Lower lobe of right lung (tissue), 2 donors: ENCODE measurements around the gene AKR1E2. TPM values are rescaled to one million over a fixed set of nuclear protein-coding genes. Genes with fewer than 3 reads are reported as not detected.
"Not testable (repeated sequence)": the region's sequence is repeated elsewhere in the genome, so short reads cannot be mapped to it uniquely, and the experiment has no call there.

Source experiments
- ATAC-seq, 2 donors: fragments of 200-7000 bp; cut with Tn5 transposase; one replicate each; pipeline ENCODE4 v1.9.1; 2020 to 2022; ENCODE audit warnings: mild to moderate bottlenecking in 2 of 2, moderate library complexity in 2 of 2
- DNase-seq: peaks from one replicate; pipeline ENCODE4 v3.0.0-alpha.2; 2020
- H3K27ac ChIP-seq: fragments of 200-600 bp; one replicate; pipeline ENCODE4 v1.8.0; 2022
- H3K27me3 ChIP-seq: fragments of 200-600 bp; one replicate; pipeline ENCODE4 v1.8.0; 2022; ENCODE audit warnings: low read depth
- H3K36me3 ChIP-seq: fragments of 200-600 bp; one replicate; pipeline ENCODE4 v1.8.0; 2022; ENCODE audit warnings: mild to moderate bottlenecking
- H3K4me1 ChIP-seq: fragments of 200-600 bp; one replicate; pipeline ENCODE4 v1.8.0; 2022
- H3K4me3 ChIP-seq: fragments of 200-600 bp; one replicate; pipeline ENCODE4 v1.8.0; 2022; ENCODE audit warnings: mild to moderate bottlenecking
- H3K9me3 ChIP-seq: fragments of 200-600 bp; one replicate; pipeline ENCODE4 v1.8.0; 2022
- CTCF ChIP-seq: fragments of 200-600 bp; IDR thresholded peaks from one replicate; pipeline ENCODE4 v1.8.0; 2022; ENCODE audit warnings: antibody characterized with exemption, mild to moderate bottlenecking
- intact Hi-C: fragments of 100-400 bp; cut with DNase I; formaldehyde crosslinking; loops from one replicate; pipeline ENCODE4 v1.11.0; 2022
- total RNA-seq: library from RNA; stranded (reverse); fragmentation: NEBNext Ultra II Directional; extraction: Animal tissue kit (Norgen Biotek cat#: 25700); gene quantifications from one replicate; pipeline ENCODE4 v1.2.1, GENCODE V29; 2021
- donor health status: DM: no; HTN: yes; CAD: no; lungs with severe emphysema.

The AKR1E2 gene
- total RNA-seq, 1 donor from 2014 or later, result 11.3 TPM

DNA sequence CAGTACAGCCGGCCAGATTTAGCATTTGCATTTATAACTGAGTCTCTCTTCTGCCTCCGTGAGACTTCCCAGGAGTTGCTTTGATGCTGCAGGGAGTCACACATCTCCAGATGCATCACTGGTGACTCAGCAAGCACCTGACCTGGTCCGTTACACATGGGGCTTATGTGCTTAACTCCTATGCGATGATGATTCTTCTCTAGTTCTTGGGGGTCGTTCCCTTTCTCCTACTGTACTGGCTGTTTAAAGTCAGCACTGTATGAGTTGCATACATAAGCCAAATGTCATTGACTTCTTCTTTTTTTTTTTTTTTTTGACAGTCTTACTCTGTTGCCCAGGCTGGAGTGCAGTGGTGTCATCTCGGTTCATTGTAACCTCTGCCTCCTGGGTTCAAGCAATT, 13.0 kb upstream of the AKR1E2 start:
- no peaks in the 10 kb centered on the region for H3K9me3 ChIP-seq
- H3K36me3 ChIP-seq, result no peaks in the 10 kb centered on the region
- ATAC-seq (peak in 1 of 2 donors; percentile 19), DNase-seq (no peak)
- no peak overlapping the region for H3K27ac ChIP-seq
- no peak for TF ChIP-seq CTCF
- H3K27me3 ChIP-seq, result no peaks in the 10 kb centered on the region
- peaks cover 3% of the 10 kb centered on the region for H3K4me1 ChIP-seq
- no peak overlapping the region for H3K4me3 ChIP-seq
- intact Hi-C loops, result no loop called here

- Histone ChIP-seq H3K36me3 (no peaks in the 10 kb centered on the region), H3K4me1 (peaks cover 3% of the 10 kb centered on the region), H3K4me3 (no peak overlapping the region), H3K27ac (no peak overlapping the region), H3K27me3 (no peaks in the 10 kb centered on the region), H3K9me3 (no peaks in the 10 kb centered on the region)
- TF ChIP-seq CTCF, result no peak
- no peak for ATAC-seq
- DNase-seq, result no peak
- intact Hi-C loops, result no loop called here
Measured at GRCh38 chr10:4813496-4813895, 12.5 kb upstream of the AKR1E2 start.

GRCh38 chr10:4815646-4816180, 10.3 kb upstream of the AKR1E2 start:
- H3K36me3 ChIP-seq, H3K4me3 ChIP-seq, H3K9me3 ChIP-seq, H3K27ac ChIP-seq, ATAC-seq, DNase-seq, intact Hi-C loops, H3K4me1 ChIP-seq, H3K27me3 ChIP-seq: not testable (repeated sequence)
- peak; percentile 60 for TF ChIP-seq CTCF

DNA sequence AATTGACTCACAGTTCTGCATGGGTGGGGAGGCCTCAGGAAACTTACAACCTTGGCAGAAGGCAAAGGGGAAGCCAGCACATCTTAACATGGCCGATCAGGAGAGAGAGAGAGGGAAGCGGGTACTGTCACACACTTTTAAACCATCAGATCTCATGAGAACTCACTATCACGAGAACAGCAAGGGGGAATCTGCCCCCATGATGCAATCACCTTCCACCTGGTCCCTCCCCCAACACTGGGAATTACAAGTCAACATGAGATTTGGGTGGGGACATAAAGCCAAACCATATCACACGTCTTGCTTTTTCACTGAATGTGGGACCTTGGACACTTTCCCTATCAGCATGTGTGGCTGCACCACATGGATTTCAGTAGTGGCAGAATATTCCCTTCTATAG, 9.0 kb upstream of the AKR1E2 start:
- Histone ChIP-seq H3K27ac (no peak overlapping the region), H3K4me1 (peaks cover 3% of the 10 kb centered on the region), H3K27me3 (no peaks in the 10 kb centered on the region), H3K36me3 (no peaks in the 10 kb centered on the region), H3K9me3 (no peaks in the 10 kb centered on the region), H3K4me3 (no peak overlapping the region)
- DNase-seq, result no peak
- intact Hi-C loops, result no loop called here
- no peak for ATAC-seq
- TF ChIP-seq CTCF, result no peak

GRCh38 chr10:4819067-4819466, 6.9 kb upstream of the AKR1E2 start:
- Histone ChIP-seq H3K9me3 (no peaks in the 10 kb centered on the region), H3K27ac (no peak overlapping the region), H3K4me1 (peaks cover 3% of the 10 kb centered on the region), H3K36me3 (no peaks in the 10 kb centered on the region), H3K4me3 (no peak overlapping the region), H3K27me3 (no peaks in the 10 kb centered on the region)
- no peak for DNase-seq
- no peak for TF ChIP-seq CTCF
- intact Hi-C loops, result no loop called here
- ATAC-seq, result no peak

- TF ChIP-seq CTCF, result no peak
- intact Hi-C loops, result no loop called here
Measured at GRCh38 chr10:4819707-4820106, 6.3 kb upstream of the AKR1E2 start.

More at GRCh38 chr10:4819707-4820106, 6.3 kb upstream of the AKR1E2 start:
- Histone ChIP-seq H3K36me3 (no peaks in the 10 kb centered on the region), H3K27ac (no peak overlapping the region), H3K4me3 (no peak overlapping the region), H3K4me1 (peaks cover 3% of the 10 kb centered on the region), H3K9me3 (no peaks in the 10 kb centered on the region), H3K27me3 (no peaks in the 10 kb centered on the region)
- DNase-seq (no peak), ATAC-seq (no peak)
